Testis (tissue), 2 donors: ENCODE data around the gene RMND5A.

Experiments
- CTCF ChIP-seq, 3 experiments: fragments of 450-650 bp in 2 of 3; fragments of 200-600 bp in 1 of 3; sonication (generic) in 1 of 3; IDR thresholded peaks; one replicate each; pipeline ENCODE4 v1.5.1; 2016 to 2019; ENCODE audit warnings: antibody characterized with exemption in 3 of 3, mild to moderate bottlenecking in 2 of 3, moderate library complexity in 1 of 3
- POLR2A ChIP-seq: fragments of 450-650 bp; IDR thresholded peaks from one replicate; pipeline ENCODE4 v1.6.1; 2017; ENCODE audit warnings: antibody characterized with exemption, mild to moderate bottlenecking, moderate library complexity

DNA sequence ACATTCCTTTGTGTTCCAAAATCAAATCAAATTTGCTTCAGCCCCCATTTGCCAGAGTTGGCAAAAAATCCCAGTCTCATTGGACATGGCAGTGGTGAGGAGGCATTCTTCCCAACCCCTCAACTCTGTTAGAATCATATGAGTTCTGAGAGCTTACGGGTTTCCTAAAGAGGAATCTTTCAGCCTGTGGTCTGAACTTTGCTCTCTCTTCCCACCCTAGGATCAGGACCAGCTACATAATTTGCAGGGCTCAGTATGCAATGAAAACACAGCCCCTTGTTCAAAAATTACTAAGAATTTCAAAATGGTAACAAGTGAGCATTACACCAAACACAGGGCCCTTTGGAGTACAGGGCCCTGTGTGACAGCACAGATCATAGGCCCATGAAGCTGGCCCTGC lies 47.1 kb upstream of the RMND5A start:
- no peak for TF ChIP-seq CTCF (IDR thresholded peaks at IDR 0.05)
- TF ChIP-seq POLR2A: no peak
